Memory B cell (primary cell): ENCODE measurements around the gene DTNB.

ENCODE experiments used
- ATAC-seq: fragments of 150-1000 bp; cut with Tn5 transposase; 2 replicates; pipeline ENCODE4 v1.10.0; 2021; ENCODE audit warnings: low read depth, mild to moderate bottlenecking, moderate library complexity
- DNase-seq, 2 donors: peaks; one replicate each; pipeline ENCODE4 v3.0.0; 2022; ENCODE audit warnings: low spot score in 2 of 2
- H3K27ac Mint-ChIP-seq: one replicate; pipeline ENCODE4 v1.8.0; 2022; ENCODE audit warnings: mild to moderate bottlenecking, moderate library complexity, mixed read lengths
- H3K27me3 Mint-ChIP-seq: one replicate; pipeline ENCODE4 v1.8.0; 2022; ENCODE audit warnings: mixed read lengths
- H3K36me3 Mint-ChIP-seq: one replicate; pipeline ENCODE4 v1.8.0; 2022; ENCODE audit warnings: mild to moderate bottlenecking, mixed read lengths
- H3K4me1 Mint-ChIP-seq: one replicate; pipeline ENCODE4 v1.8.0; 2022; ENCODE audit warnings: mixed read lengths
- H3K4me3 Mint-ChIP-seq: one replicate; pipeline ENCODE4 v1.8.0; 2022; ENCODE audit warnings: mild to moderate bottlenecking, moderate library complexity, mixed read lengths
- H3K9me3 Mint-ChIP-seq: one replicate; pipeline ENCODE4 v1.8.0; 2022; ENCODE audit warnings: mixed read lengths

DTNB gene

DNA sequence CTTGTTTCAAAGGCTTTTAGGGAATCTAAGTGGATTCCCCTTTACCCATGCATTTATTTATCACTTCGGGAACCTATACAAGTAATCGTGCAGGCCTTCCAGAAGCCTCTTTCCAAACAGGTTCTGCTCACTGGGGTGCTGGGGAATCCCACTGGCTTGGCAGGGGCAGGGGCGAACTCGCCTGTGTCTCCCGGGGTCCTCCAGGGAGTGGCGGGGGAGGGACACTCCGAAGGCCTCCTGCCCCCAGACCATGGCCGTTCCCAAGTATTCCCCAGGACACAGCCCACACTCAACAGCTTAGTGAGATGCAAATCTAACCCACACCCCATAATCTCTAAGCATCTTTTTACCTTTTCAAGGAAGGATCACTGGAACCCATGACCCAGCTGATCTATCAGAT is 338.2 kb downstream of the DTNB start:
- Mint-ChIP-seq H3K9me3 (no peaks in the 10 kb centered on the region), H3K36me3 (peaks cover 6% of the 10 kb centered on the region), H3K4me1 (peaks cover 33% of the 10 kb centered on the region), H3K27me3 (no peaks in the 10 kb centered on the region), H3K27ac (no peak overlapping the region), H3K4me3 (no peak overlapping the region)
- ATAC-seq (no peak), DNase-seq (no peak)

DNA sequence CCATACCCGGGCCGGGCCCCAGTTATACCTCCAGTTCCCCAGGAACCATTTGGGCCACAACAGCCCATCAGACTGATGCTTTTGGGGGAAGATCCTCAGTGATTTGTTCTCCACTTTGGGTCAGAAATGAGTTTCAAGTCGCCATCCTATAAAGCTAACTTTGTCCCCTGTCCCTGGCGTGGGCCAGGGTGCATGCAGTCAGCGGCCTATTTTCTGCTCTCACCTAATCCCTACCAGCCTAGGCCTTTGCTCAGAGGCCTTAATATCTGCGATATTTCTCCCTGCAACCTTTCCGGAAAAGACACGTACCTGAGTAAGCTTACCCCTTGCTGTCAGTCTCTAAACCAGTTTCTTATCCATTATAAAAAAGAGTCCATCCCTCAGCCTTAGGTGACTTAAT is 338.9 kb downstream of the DTNB start:
- peaks cover 6% of the 10 kb centered on the region for H3K36me3 Mint-ChIP-seq
- no peaks in the 10 kb centered on the region for H3K9me3 Mint-ChIP-seq
- H3K27me3 Mint-ChIP-seq: no peaks in the 10 kb centered on the region
- H3K4me1 Mint-ChIP-seq: peaks cover 33% of the 10 kb centered on the region
- DNase-seq (no peak), ATAC-seq (no peak)
- peak overlapping the region; percentile 39 for H3K27ac Mint-ChIP-seq
- peak overlapping the region; percentile 52 for H3K4me3 Mint-ChIP-seq

DNA sequence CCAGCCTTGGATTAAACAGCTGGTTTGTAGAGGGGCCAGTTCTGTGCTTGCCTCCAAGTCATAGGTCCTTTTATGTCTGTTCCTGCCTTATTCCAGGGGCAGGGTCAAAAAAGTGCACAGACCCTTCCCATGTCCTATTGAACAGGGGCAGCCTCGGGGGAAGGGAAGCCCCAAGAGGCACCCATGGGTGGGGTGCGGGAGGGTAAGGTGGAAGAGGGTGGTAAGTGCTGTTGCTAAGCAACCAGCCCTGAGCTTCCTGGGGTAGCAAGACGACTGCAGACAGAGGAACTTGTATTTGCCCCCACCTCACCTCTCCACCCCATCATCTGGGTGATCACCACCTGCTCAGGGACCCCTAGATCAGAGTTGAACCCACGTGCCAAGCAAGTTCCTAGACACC is 339.4 kb downstream of the DTNB start:
- no peak overlapping the region for H3K27ac Mint-ChIP-seq
- ATAC-seq (peak; percentile 78), DNase-seq (no peak)
- peak overlapping the region; percentile 52 for H3K4me3 Mint-ChIP-seq
- no peaks in the 10 kb centered on the region for H3K9me3 Mint-ChIP-seq
- peaks cover 31% of the 10 kb centered on the region for H3K4me1 Mint-ChIP-seq
- H3K36me3 Mint-ChIP-seq: peaks cover 6% of the 10 kb centered on the region
- no peaks in the 10 kb centered on the region for H3K27me3 Mint-ChIP-seq

DNA sequence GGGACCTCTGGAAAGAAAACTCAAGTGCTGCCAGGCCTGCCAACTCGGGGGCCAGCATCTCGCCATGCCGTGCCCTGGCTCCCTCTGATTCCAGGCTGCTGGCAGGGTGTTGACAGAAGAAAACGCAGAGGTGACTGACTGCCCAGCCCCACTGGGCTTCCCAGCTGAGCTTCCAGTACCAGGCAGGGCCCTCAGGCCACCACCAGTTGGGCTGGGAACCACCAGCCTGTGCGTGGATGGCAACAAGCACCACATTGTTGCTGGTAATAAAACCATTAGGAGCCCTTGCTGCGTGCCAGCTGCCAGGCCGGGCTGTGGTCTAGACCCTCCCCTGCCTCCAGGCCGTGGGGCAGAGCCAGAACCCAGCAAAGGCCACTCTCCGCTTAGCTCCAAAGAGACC is 340.8 kb downstream of the DTNB start:
- no peak overlapping the region for H3K27ac Mint-ChIP-seq
- ATAC-seq (no peak), DNase-seq (no peak)
- H3K27me3 Mint-ChIP-seq: no peaks in the 10 kb centered on the region
- H3K36me3 Mint-ChIP-seq: peaks cover 12% of the 10 kb centered on the region
- H3K4me1 Mint-ChIP-seq: peaks cover 29% of the 10 kb centered on the region
- H3K9me3 Mint-ChIP-seq: no peaks in the 10 kb centered on the region
- no peak overlapping the region for H3K4me3 Mint-ChIP-seq

DNA sequence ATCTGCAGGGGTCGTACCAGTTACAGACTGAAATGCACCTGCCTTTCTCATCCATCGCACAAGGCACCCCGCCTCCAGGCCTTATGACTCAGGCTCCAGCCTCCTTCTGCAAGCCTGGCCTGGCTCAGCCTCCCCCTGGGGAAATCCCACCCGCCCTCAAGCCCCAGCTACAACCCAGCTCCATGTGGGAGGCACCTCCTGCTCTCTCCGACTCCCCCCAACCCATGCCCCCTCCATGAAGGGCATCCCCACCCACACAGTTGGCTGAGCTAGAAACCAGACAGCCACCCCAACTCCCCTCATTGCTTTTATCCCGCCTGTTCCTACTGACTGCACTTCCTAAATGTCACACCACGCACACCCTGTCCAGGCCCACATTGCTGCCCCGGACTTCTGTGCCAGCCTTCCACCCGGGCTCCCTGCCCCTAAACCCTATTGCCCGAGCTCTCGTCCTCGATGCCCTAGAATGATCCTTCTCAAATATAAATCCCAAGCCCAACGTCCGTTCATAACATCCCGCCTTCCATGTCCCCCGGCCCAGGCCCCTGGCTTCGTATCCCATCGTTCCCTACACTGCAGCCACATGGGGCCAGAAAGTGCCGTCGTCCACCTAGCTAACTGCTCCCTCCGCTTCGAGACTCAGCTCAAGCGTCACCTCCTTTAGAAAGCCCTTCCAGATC is 341.6 kb downstream of the DTNB start:
- DNase-seq: no peak
- Mint-ChIP-seq H3K27me3 (no peaks in the 10 kb centered on the region), H3K9me3 (no peaks in the 10 kb centered on the region), H3K4me3 (no peak overlapping the region), H3K36me3 (peaks cover 19% of the 10 kb centered on the region), H3K27ac (no peak overlapping the region), H3K4me1 (peaks cover 22% of the 10 kb centered on the region)
- no peak for ATAC-seq

DNA sequence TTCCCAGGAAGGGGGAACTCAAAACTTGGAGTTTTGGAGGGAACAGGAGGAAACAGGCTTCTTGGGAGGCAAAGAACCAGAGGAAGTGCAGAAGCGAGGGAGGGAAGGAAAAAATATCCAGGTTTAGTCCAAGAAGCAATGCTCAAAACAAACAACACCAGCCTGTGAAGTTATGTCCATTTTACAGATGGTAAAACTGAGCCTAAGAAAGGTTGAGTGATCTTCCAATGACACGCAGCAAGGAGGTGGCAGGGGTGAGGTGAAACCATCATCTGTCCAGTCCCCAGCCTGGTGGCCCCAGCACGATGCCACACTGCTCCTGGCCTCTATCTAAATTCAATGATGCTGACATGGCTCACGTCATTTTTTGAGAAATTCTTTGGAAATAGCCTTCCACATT is 342.4 kb downstream of the DTNB start:
- Mint-ChIP-seq H3K36me3 (peaks cover 26% of the 10 kb centered on the region), H3K27ac (no peak overlapping the region), H3K27me3 (no peaks in the 10 kb centered on the region), H3K4me3 (no peak overlapping the region), H3K9me3 (peaks cover 2% of the 10 kb centered on the region), H3K4me1 (peaks cover 20% of the 10 kb centered on the region)
- no peak for ATAC-seq
- DNase-seq: no peak

DNA sequence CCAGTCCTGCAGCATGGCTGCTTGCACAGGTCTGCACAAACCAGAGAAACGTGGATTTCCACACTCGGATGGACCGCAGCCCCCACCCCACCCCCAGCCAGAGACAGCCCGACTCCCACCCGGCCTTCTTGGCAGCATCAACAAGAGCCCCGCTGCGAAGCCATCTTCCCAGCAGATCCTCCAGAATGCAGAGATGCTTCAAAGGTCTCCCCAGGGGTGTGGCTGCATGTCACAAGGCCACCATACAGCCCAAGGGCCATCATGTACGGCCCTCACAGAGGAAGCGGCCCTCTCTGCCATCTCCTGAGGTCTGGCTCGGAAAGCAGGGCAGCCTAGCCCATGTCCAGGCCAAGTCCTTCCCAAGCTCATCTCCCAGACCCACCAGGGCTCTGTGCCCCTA is 343.1 kb downstream of the DTNB start:
- Mint-ChIP-seq H3K27me3 (no peaks in the 10 kb centered on the region), H3K36me3 (peaks cover 29% of the 10 kb centered on the region), H3K4me1 (peaks cover 17% of the 10 kb centered on the region), H3K9me3 (peaks cover 5% of the 10 kb centered on the region), H3K27ac (no peak overlapping the region), H3K4me3 (no peak overlapping the region)
- DNase-seq (no peak), ATAC-seq (no peak)

DNA sequence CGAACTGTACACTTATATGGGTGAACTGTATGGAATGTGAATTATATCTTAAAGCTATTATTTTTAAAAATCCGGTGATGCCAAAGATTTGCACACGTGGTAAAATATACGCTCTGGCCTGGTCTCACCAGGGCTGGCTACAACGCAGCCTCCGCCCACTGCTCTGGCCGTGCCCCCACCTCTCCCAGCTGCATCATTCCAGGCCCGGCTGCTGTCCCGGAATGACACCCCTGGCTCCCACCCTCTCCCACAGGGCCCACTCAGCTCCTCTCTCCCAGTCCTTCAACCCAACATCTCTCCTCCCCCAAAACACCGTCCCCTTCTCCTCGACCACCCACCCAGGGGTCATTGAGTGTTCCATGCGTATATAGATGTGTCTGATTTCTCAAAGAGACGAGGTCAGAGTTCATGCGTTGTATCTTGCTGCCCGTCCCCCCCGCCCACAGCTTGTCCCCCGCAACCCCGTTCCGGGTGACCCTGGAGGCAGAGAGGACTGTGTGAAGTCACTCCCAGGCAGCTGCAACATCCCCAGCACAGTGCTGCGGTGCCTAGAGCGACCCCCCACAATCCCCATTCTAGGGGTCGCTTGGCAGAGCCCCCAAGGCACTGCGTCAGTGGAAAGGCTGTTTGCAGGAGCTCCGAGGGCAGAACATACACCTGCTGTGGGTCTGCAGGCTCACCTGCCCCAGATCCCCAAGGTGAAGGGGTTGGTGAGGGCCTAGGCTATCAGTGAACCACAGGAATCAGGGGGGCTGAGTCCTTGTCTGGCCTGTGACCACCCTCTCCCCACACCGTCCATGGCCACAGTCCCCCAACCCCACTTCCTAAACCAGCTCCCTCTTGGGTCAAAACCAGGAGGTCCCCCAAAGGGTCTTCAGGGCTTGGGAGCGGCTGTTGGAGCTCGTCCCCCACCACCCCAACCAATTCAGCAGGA is 345.0 kb downstream of the DTNB start:
- H3K4me3 Mint-ChIP-seq: no peak overlapping the region
- peaks cover 5% of the 10 kb centered on the region for H3K9me3 Mint-ChIP-seq
- no peaks in the 10 kb centered on the region for H3K27me3 Mint-ChIP-seq
- ATAC-seq (no peak), DNase-seq (no peak)
- H3K4me1 Mint-ChIP-seq: peaks cover 10% of the 10 kb centered on the region
- no peak overlapping the region for H3K27ac Mint-ChIP-seq
- peaks cover 29% of the 10 kb centered on the region for H3K36me3 Mint-ChIP-seq
